A673 (cell line): ENCODE results near the gene PTPRR. TPM values are rescaled to one million over a fixed set of nuclear protein-coding genes. Genes with fewer than 3 reads are reported as not detected.

Experiments used
- BruUV-seq: library from RNA; stranded (reverse); fragments of 400-500 nt; replicated peaks from 2 replicates; lab custom pipeline; 2021; lab: Mats Ljungman, UMichigan
- CTCF ChIA-PET: fragments of 300-600 bp; sonication (Branson Sonifier 250); formaldehyde crosslinking; loops from one replicate; lab custom pipeline; 2022; ENCODE audit warnings: antibody characterized with exemption; lab: Charles Lee
- POLR2A ChIA-PET: fragments of 300-600 bp; sonication (Branson Sonifier 250); formaldehyde crosslinking; loops from one replicate; lab custom pipeline; 2022; ENCODE audit warnings: antibody characterized with exemption; ENCODE audit not compliant: low non-redundant PET; lab: Charles Lee
- DNase-seq: peaks from one replicate; pipeline ENCODE4 v3.0.0-alpha.2; 2015; ENCODE audit warnings: low spot score
- H3K27ac ChIP-seq: fragments of 200-600 bp; sonication (generic); 2 replicates; pipeline ENCODE4 v1.5.1; 2016; ENCODE audit warnings: mixed run types, low read depth, mild to moderate bottlenecking, mixed read lengths, antibody characterized with exemption, low read length; ENCODE audit not compliant: poor library complexity, severe bottlenecking
- H3K27me3 ChIP-seq: fragments of 200-600 bp; sonication (generic); replicated peaks from 2 replicates; pipeline ENCODE4 v1.6.1; 2017; ENCODE audit warnings: mixed run types, low read depth, mild to moderate bottlenecking, mixed read lengths, antibody characterized with exemption, low read length; ENCODE audit not compliant: insufficient read depth, poor library complexity
- H3K36me3 ChIP-seq: fragments of 200-600 bp; sonication (generic); 2 replicates; pipeline ENCODE4 v1.6.1; 2016; ENCODE audit warnings: mixed run types, mild to moderate bottlenecking, mixed read lengths, antibody characterized with exemption, low read length; ENCODE audit not compliant: insufficient read depth, poor library complexity, severe bottlenecking
- H3K4me1 ChIP-seq: fragments of 200-600 bp; sonication (generic); 2 replicates; pipeline ENCODE4 v1.6.1; 2017; ENCODE audit warnings: mixed run types, mild to moderate bottlenecking, mixed read lengths, antibody characterized with exemption, low read length; ENCODE audit not compliant: insufficient read depth, poor library complexity, severe bottlenecking
- H3K4me3 ChIP-seq: fragments of 200-600 bp; sonication (generic); 2 replicates; pipeline ENCODE4 v1.5.1; 2016; ENCODE audit warnings: low read depth, mixed run types, mild to moderate bottlenecking, mixed read lengths, low read length; ENCODE audit not compliant: poor library complexity, severe bottlenecking
- H3K9me3 ChIP-seq: fragments of 200-600 bp; sonication (generic); 2 replicates; pipeline ENCODE4 v1.6.1; 2016; ENCODE audit warnings: mixed run types, low read depth, mild to moderate bottlenecking, mixed read lengths, antibody characterized with exemption, low read length; ENCODE audit not compliant: poor library complexity, severe bottlenecking
- CTCF ChIP-seq: fragments of 300-800, 200-600 bp; sonication (generic); conservative IDR thresholded peaks from 2 replicates; pipeline ENCODE4 v1.5.1; 2017; ENCODE audit warnings: low read depth, mild to moderate bottlenecking, antibody characterized with exemption, low read length, moderate library complexity, mixed read lengths
- EZH2 ChIP-seq: fragments of 200-600 bp; sonication (generic); IDR thresholded peaks from 2 replicates; pipeline ENCODE4 v1.6.1; 2017; ENCODE audit warnings: borderline replicate concordance, low read depth, mild to moderate bottlenecking, mixed read lengths, antibody characterized with exemption, low read length; ENCODE audit not compliant: poor library complexity, severe bottlenecking
- intact Hi-C: fragments of 100-400 bp; cut with micrococcal nuclease; formaldehyde crosslinking; loops from one replicate; pipeline ENCODE4 v1.10.0; 2022; ENCODE audit not compliant: unreplicated experiment
- total RNA-seq: library from RNA; stranded (reverse); gene quantifications from 2 replicates; pipeline ENCODE4 v1.2.3, GENCODE V29; 2021

Gene PTPRR
- total RNA-seq, 1 experiment from 2014 or later = not detected

GRCh38 chr12:70763666-70764065 lies 156.9 kb downstream of the PTPRR start:
- POLR2A ChIA-PET = no interaction called here
- intact Hi-C loops = no loop called here

GRCh38 chr12:70762000-70762399 lies 158.5 kb downstream of the PTPRR start:
- Histone ChIP-seq H3K27ac (no peak overlapping the region), H3K4me1 (no peaks in the 10 kb centered on the region), H3K9me3 (no peaks in the 10 kb centered on the region), H3K27me3 (no peaks in the 10 kb centered on the region), H3K36me3 (no peaks in the 10 kb centered on the region), H3K4me3 (no peak overlapping the region)
- intact Hi-C loops = no loop called here
- DNase-seq = no peak
- ChIA-PET CTCF (no interaction called here), POLR2A (no interaction called here)
- no TSS peak for BruUV-seq
- TF ChIP-seq CTCF = no peak

More at GRCh38 chr12:70763666-70764065, 156.9 kb downstream of the PTPRR start:
- CTCF ChIA-PET = no interaction called here
- no peak for TF ChIP-seq CTCF
- TF ChIP-seq EZH2 = no peak
- no peaks in the 10 kb centered on the region for H3K27me3 ChIP-seq
- DNase-seq = no peak
- H3K4me3 ChIP-seq = no peak overlapping the region
- H3K4me1 ChIP-seq = no peaks in the 10 kb centered on the region
- BruUV-seq = no TSS peak
- H3K9me3 ChIP-seq = no peaks in the 10 kb centered on the region
- no peak overlapping the region for H3K27ac ChIP-seq
- H3K36me3 ChIP-seq = no peaks in the 10 kb centered on the region

- Histone ChIP-seq H3K27me3 (no peaks in the 10 kb centered on the region), H3K9me3 (no peaks in the 10 kb centered on the region), H3K27ac (no peak overlapping the region), H3K36me3 (no peaks in the 10 kb centered on the region), H3K4me1 (peaks cover 7% of the 10 kb centered on the region), H3K4me3 (no peak overlapping the region)
- no peak for TF ChIP-seq CTCF
- no peak for TF ChIP-seq EZH2
- intact Hi-C loops = no loop called here
- POLR2A ChIA-PET = no interaction called here
- no TSS peak for BruUV-seq
- CTCF ChIA-PET = no interaction called here
- no peak for DNase-seq
Observed at GRCh38 chr12:70759161-70759918, 161.2 kb downstream of the PTPRR start.
